ENCODE measurements around the gene ADGRB3. TPM values are rescaled to one million over a fixed set of nuclear protein-coding genes. Genes with fewer than 3 reads are reported as not detected.

ADGRB3 gene
- polyA plus RNA-seq, 2 of the 4 experiments (the other 2 are of a cell fraction): not detected

DNA sequence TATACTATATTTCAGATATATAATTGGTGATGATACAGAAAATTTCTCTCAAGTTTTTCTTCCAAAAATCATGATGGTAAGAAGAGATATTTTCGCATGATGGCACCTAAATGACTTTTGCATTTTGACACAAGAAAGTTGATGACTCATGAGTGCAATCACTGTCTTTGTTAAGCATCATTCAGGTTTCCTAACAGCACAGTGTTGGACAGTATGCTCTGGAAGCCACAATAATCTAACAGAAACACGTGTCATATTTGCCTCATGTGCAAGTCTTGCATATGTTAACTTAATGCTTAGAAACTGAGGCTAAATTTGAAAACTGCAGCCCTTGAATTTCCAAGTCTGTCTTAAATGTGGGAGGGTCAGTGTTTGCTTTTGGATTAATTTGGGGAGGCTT, 628.2 kb downstream of the ADGRB3 start:
- ATAC-seq (no peak), FAIRE-seq (no peak), DNase-seq (ENCODE audit: low read depth in 1 of 2, low spot score in 1 of 2) (no peak)
- Histone ChIP-seq H3K9me3 (no peaks in the 10 kb centered on the region), H3K27ac (no peak overlapping the region), H3K4me1 (no peaks in the 10 kb centered on the region), H3K4me3 (no peak overlapping the region), H3K4me2 (no peak overlapping the region)
- ChIA-PET CTCF (no interaction called here), POLR2A (no interaction called here)
- TF ChIP-seq KDM1A (IDR thresholded peaks at IDR 0.05; ENCODE audit: low read depth) (no peak), SMC3 (IDR thresholded peaks at IDR 0.05) (no peak), FOXS1 (CRISPR knock-in tag; IDR thresholded peaks at IDR 0.05) (no peak), POLR2A (IDR thresholded peaks at IDR 0.05; ENCODE audit: low read length) (no peak), JUN (IDR thresholded peaks at IDR 0.05) (no peak)
- TF ChIP-seq, protein P1, sequence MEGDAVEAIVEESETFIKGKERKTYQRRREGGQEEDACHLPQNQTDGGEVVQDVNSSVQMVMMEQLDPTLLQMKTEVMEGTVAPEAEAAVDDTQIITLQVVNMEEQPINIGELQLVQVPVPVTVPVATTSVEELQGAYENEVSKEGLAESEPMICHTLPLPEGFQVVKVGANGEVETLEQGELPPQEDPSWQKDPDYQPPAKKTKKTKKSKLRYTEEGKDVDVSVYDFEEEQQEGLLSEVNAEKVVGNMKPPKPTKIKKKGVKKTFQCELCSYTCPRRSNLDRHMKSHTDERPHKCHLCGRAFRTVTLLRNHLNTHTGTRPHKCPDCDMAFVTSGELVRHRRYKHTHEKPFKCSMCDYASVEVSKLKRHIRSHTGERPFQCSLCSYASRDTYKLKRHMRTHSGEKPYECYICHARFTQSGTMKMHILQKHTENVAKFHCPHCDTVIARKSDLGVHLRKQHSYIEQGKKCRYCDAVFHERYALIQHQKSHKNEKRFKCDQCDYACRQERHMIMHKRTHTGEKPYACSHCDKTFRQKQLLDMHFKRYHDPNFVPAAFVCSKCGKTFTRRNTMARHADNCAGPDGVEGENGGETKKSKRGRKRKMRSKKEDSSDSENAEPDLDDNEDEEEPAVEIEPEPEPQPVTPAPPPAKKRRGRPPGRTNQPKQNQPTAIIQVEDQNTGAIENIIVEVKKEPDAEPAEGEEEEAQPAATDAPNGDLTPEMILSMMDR (IDR thresholded peaks at IDR 0.05): no peak
- 23% methylated on average over 2 of the region's 2 CpGs for WGBS (ENCODE audit: missing lambda C conversion rate)

DNA sequence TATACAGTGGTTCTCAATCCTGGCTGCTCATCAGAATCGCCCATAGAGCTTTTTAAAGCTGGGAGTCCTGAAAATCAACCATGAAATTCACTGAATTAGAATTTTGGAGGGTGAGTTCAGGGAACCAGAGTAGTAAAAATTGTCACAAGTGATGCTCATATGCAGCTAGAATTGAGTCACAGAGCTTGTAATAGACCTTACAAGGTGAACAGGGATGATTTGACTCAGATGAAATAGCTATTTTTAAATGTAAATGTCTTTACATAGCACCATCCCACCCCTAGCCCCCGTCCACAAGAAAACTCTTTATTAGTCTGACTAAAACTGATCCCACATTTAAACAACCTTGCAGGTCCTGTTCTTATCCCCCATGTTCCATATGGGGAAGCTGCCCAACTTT, 630.0 kb downstream of the ADGRB3 start:
- no peaks in the 10 kb centered on the region for H3K4me1 ChIP-seq
- FAIRE-seq (no peak), DNase-seq (ENCODE audit: low read depth in 1 of 2, low spot score in 1 of 2) (no peak), ATAC-seq (no peak)
- no peak overlapping the region for H3K4me2 ChIP-seq
- no peak overlapping the region for H3K27ac ChIP-seq
- TF ChIP-seq POLR2AphosphoS2 (conservative IDR thresholded peaks at IDR 0.05; ENCODE audit: low read length): no peak
- TF ChIP-seq HOXB5 (CRISPR knock-in tag; IDR thresholded peaks at IDR 0.05): no peak
- ChIA-PET POLR2A (no interaction called here), CTCF (no interaction called here)
- no peak overlapping the region for H3K4me3 ChIP-seq
- H3K9me3 ChIP-seq: no peaks in the 10 kb centered on the region
- WGBS (ENCODE audit: missing lambda C conversion rate): 0% methylated on average over 2 of the region's 2 CpGs

DNA sequence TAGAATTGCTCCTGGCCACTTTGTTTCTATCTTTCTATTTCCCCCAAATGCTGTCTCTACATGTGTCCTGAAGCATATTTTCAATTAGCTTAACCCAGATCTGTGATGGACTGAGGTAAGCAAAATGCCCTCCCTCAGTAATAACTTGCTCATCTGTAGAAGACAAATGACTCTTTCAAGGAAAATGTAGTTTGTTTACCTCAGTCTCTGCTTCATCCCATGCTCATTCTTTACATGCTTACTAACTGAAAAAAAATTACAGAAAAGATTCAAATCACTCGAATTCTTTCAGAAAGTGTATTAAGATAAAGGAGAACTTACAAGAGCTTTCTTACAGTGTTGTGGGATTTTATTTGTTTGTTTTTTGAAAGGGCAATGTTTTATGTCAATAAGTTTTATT, 630.6 kb downstream of the ADGRB3 start:
- FAIRE-seq (no peak), ATAC-seq (no peak), DNase-seq (ENCODE audit: low read depth in 1 of 2, low spot score in 1 of 2) (no peak)
- 0% methylated on average over 1 of the region's 1 CpG for WGBS (ENCODE audit: missing lambda C conversion rate)
- POLR2A ChIA-PET: no interaction called here
- Histone ChIP-seq H3K4me3 (no peak overlapping the region), H3K9me3 (no peaks in the 10 kb centered on the region), H3K4me2 (no peak overlapping the region), H3K4me1 (no peaks in the 10 kb centered on the region), H3K27ac (no peak overlapping the region)
- no peak for TF ChIP-seq JUNB (IDR thresholded peaks at IDR 0.05)
- TF ChIP-seq KDM5A (IDR thresholded peaks at IDR 0.05): no peak
- TF ChIP-seq MAFK (IDR thresholded peaks at IDR 0.05; ENCODE audit: partially characterized antibody): no peak
- no peak for TF ChIP-seq KDM1A (IDR thresholded peaks at IDR 0.05; ENCODE audit: low read depth)
- TF ChIP-seq MYC (IDR thresholded peaks at IDR 0.05; ENCODE audit: borderline replicate concordance, low read length): no peak
- TF ChIP-seq HOXB13 (CRISPR knock-in tag; IDR thresholded peaks at IDR 0.05; ENCODE audit: low read depth): no peak
- TF ChIP-seq, protein P2, sequence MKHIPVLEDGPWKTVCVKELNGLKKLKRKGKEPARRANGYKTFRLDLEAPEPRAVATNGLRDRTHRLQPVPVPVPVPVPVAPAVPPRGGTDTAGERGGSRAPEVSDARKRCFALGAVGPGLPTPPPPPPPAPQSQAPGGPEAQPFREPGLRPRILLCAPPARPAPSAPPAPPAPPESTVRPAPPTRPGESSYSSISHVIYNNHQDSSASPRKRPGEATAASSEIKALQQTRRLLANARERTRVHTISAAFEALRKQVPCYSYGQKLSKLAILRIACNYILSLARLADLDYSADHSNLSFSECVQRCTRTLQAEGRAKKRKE (CRISPR knock-in tag; IDR thresholded peaks at IDR 0.05; ENCODE audit: low read depth): no peak
- TF ChIP-seq, protein P3, sequence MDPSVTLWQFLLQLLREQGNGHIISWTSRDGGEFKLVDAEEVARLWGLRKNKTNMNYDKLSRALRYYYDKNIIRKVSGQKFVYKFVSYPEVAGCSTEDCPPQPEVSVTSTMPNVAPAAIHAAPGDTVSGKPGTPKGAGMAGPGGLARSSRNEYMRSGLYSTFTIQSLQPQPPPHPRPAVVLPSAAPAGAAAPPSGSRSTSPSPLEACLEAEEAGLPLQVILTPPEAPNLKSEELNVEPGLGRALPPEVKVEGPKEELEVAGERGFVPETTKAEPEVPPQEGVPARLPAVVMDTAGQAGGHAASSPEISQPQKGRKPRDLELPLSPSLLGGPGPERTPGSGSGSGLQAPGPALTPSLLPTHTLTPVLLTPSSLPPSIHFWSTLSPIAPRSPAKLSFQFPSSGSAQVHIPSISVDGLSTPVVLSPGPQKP (IDR thresholded peaks at IDR 0.05; ENCODE audit: low read depth, low read length): no peak
- TF ChIP-seq RCOR1 (IDR thresholded peaks at IDR 0.05; ENCODE audit: low read depth, low read length): no peak
- TF ChIP-seq NFE2L2 (conservative IDR thresholded peaks at IDR 0.05; ENCODE audit: low read length): no peak
- CTCF ChIA-PET: no interaction called here

DNA sequence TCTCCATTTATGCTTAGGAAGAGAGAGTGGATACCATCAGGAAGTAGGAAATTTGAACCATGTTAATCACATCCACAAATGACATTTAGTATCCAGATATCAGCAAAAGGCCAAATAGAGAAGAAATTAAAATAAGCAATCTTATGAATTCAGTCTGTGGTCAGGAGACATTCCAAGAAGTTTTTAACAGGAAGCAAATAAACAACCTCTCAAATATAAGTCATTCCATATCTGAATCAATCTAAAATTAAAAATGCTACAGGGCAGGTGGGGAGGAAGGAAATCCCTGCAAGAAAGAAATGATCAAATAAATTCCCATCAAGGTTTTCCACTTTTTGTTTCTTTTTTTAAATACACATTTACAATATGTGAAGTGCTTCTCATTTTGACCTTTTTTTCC, 641.1 kb downstream of the ADGRB3 start:
- Histone ChIP-seq H3K4me2 (no peak overlapping the region), H3K9me3 (no peaks in the 10 kb centered on the region), H3K27ac (no peak overlapping the region), H3K4me3 (no peak overlapping the region), H3K4me1 (no peaks in the 10 kb centered on the region)
- no peak for TF ChIP-seq EHF (CRISPR knock-in tag; IDR thresholded peaks at IDR 0.05)
- no peak for TF ChIP-seq ZFP36 (IDR thresholded peaks at IDR 0.05; ENCODE audit: borderline replicate concordance, partially characterized antibody)
- TF ChIP-seq HOXA7 (CRISPR knock-in tag; IDR thresholded peaks at IDR 0.05): no peak
- no peak for TF ChIP-seq RFX5 (IDR thresholded peaks at IDR 0.05)
- no peak for TF ChIP-seq HOXB13 (CRISPR knock-in tag; IDR thresholded peaks at IDR 0.05; ENCODE audit: low read depth)
- TF ChIP-seq SMC3 (IDR thresholded peaks at IDR 0.05): no peak
- TF ChIP-seq, protein P4, sequence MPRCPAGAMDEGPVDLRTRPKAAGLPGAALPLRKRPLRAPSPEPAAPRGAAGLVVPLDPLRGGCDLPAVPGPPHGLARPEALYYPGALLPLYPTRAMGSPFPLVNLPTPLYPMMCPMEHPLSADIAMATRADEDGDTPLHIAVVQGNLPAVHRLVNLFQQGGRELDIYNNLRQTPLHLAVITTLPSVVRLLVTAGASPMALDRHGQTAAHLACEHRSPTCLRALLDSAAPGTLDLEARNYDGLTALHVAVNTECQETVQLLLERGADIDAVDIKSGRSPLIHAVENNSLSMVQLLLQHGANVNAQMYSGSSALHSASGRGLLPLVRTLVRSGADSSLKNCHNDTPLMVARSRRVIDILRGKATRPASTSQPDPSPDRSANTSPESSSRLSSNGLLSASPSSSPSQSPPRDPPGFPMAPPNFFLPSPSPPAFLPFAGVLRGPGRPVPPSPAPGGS (IDR thresholded peaks at IDR 0.05): no peak
- POLR2A ChIA-PET: no interaction called here
- ATAC-seq: no peak
- CTCF ChIA-PET: no interaction called here
- no peak for DNase-seq (ENCODE audit: low read depth in 1 of 2, low spot score in 1 of 2)
- FAIRE-seq: no peak

Data from A549 (cell line).